ENCODE results near the gene PDE4D. TPM values are rescaled to one million over a fixed set of nuclear protein-coding genes. Genes with fewer than 3 reads are reported as not detected.
"Not testable (repeated sequence)": the region's sequence is repeated elsewhere in the genome, so short reads cannot be mapped to it uniquely, and the experiment has no call there.

Gene PDE4D
- polyA plus RNA-seq, 10 donors: 28.0 to 57.2 (median 38.6) TPM

DNA sequence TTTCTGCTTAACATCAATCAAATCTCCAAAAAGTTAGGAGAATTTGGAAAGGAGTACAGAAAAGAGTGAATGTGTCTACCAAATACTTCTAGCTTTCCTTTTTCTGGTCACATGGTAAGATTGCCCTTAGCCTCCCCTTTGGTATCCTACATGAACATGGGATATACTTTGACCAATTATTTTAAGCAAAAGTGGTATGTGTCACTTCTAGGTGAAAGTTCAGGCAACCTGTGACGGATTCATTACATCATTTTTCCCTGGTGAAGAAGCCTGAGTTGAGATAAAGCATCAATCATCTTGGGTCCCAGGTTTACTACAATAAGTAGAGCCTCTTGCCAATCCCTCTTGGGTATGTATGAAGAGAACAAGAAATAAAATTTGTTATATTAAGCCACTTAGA is 419.2 kb downstream of the PDE4D start:
- DNase-seq: no peak

DNA sequence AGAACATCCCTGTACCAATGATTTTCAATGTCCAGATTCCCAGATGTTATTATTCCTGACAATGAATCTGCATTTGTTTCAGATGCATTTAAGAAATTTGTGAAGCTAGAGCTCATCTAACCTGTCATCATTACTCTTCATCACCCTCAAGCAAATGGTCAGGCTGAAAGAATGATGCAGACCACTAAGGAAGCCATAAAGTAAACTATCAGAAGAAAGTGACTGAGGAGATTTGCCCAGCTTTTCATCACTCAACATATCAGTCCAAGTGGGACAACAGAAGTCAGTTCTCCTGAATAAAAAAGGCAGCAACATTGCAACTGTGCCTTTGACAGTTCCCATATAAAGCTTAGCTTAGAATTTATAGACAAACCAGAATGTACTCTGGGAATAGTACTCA is 419.9 kb downstream of the PDE4D start:
- DNase-seq: no peak

DNA sequence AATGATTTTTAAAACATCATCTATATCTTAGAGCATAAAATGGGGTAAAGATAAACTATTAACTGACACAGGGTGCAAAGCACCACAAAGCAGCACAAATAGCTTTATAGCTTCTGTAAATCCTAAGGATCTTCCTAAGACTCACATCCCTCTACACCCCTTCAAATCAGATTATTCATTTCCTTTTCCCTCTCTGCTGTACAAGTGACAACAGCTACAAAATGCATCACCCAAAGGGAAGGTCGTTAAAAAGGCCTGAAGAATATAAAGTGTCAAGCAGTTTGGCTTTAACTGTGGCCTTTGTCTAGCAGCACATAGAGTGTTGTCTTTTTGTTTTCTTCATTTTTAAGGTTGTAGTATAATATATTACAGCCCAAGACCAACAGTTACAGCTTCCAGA is 422.1 kb downstream of the PDE4D start:
- DNase-seq: no peak

DNA sequence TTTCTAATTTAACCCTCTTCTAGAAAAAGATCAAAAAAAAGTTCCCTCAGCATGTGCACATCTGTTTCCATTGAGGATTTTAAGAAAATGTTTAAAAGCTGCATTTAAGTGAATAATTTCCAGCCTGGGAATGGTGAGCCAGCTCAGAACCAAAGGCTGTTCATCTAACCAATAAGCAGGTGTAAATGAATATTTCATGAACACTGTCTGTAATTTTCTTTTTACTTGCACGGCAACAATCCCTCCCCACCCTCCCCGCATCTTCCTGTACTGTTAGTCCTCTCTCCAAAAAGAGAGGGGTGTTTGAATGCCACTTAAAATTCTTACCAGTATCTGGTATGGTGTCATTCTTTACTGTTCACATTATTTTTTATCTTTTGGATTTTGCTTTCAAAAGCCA is 425.6 kb downstream of the PDE4D start:
- no peak for DNase-seq

DNA sequence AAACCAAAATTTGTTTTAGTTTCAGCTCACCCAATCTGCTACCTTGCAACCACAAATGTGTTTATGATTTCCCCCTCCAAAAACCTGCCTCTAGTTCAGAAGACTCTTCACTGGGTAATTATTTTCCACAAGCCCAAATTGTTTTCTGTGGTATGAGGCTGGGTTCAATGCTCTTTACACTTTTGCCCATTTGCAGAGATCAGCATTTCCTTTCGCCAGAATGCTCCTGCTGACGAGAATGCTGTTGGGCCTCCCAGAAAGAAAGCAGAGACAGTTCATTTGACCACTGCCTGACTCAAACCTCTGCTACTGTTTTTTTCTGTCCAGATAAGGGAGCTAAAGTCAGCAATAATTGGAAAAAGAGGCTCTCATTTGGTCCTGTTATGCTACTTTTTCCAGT is 427.3 kb downstream of the PDE4D start:
- no peak for DNase-seq

GRCh38 chr5:59464969-59465368 is 428.6 kb downstream of the PDE4D start:
- DNase-seq: no peak

DNA sequence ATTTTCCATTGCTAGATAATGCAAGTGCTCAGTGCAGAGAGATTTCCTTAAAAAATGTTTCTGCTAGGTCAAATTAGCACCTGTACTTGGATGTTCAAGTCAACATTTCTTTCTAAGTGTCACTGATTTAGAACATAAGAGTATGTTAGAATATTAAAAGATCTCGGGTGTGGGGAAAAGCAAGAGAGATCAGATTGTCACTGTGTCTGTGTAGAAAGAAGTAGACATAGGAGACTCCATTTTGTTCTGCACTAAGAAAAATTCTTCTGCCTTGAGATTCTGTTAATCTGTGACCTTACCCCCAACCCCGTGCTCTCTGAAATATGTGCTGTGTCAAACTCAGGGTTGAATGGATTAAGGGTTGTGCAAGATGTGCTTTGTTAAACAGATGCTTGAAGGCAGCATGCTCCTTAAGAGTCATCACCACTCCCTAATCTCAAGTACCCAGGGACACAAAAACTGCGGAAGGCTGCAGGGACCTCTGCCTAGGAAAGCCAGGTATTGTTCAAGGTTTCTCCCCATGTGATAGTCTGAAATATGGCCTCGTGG is 429.8 kb downstream of the PDE4D start:
- DNase-seq: not testable (repeated sequence)

DNA sequence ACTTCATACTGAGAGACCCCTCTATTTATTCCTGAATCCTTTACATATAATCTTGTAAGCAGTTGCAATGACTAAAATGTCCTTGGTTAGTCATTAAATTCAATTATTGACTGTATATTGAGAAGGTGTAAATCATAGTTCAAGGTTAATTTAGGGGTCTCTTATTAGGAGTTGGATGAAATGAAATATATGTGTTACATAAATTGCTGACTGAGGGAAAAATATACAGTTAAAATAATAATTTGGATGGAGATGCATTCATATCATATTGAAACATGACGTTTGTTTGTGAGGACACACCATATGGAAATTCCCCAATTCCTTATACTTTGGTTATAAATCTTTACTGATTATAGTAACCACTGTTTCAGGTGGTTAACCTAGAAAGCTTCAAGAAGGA is 430.6 kb downstream of the PDE4D start:
- DNase-seq: no peak

- DNase-seq: peak in 1 of 3 donors; percentile 19
Observed at GRCh38 chr5:59460368-59461153, 433.0 kb downstream of the PDE4D start.

- DNase-seq: no peak
Observed at GRCh38 chr5:59458966-59459729, 434.4 kb downstream of the PDE4D start.

DNA sequence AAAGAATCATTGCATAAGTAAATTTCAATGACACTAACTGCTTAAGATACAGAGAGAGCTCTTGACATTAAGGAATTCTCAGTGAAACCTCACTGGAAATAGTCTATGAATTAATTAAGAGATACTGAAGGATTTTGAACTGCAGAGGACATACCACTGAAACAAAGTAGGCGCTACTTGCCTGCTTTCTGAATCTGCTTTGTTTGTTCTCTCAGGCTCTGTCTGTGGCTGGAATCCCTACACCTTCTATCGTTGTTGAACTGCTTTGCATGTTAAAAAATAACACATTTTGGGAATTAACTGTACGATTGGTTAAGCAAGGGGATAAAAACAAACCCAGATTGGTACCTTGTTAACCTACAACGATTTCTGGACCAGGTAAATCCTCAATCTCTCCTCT is 435.2 kb downstream of the PDE4D start:
- DNase-seq: no peak

DNA sequence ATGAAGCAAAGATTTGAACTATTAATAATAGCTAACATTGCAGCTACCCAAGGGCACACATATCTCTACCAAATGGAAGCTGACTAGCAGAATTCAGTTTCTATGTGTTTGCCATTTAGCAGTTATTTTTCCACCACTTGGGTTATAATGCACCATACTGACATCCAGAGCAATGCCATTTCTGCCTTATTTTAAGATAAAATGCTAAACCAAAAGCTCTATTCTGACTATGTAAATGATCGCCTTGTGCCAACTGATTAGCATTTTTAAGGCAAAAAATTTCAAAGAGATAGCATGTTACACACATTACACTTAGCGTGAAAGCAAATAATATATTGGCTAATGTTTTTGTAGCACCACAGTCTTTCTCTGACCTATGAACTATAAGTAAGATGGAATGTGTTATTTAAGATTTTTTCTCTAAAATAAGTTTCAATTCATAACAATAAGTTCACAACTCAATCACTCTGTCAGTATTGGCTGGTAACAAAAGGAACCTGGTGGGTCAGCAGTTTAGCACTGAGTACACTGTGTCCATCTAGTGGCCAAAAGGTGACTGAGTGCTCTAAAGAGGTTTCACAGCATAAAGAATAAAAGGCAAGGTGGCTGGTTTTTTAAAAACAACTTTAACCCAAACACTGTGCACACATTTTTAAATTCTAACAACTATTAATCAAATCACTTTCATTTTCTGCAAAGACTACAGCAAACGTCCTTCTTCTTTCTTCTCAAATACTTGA is 443.5 kb downstream of the PDE4D start:
- no peak for DNase-seq

DNA sequence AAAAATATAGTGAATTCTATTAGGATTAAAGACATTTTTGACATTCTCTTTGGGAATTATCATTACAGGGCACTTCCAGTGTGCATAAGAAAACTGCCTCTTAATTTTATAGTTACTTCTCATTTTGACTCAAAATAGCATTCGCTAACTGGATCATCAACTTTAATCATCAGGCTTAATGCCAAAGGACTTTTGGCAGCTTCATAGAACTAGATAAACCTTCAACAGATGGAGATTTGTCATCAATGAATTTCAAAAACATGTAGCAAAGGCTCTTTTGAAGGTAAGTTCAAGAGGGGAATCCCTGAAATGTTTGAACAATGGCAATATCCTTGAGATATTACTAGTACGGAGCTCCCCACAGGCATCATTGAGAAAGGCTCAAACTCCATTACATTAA is 447.2 kb downstream of the PDE4D start:
- DNase-seq: no peak

GRCh38 chr5:59445741-59446140 is 447.8 kb downstream of the PDE4D start:
- DNase-seq: no peak

GRCh38 chr5:59439303-59439702 is 454.2 kb downstream of the PDE4D start:
- no peak for DNase-seq

GRCh38 chr5:59437176-59437575 is 456.4 kb downstream of the PDE4D start:
- peak in 2 of 3 donors; percentile 55 to 64 for DNase-seq

- peak in 1 of 3 donors; percentile 16 for DNase-seq
Observed at GRCh38 chr5:59436364-59437148, 457.0 kb downstream of the PDE4D start.

GRCh38 chr5:59433174-59433573 is 460.4 kb downstream of the PDE4D start:
- no peak for DNase-seq

DNA sequence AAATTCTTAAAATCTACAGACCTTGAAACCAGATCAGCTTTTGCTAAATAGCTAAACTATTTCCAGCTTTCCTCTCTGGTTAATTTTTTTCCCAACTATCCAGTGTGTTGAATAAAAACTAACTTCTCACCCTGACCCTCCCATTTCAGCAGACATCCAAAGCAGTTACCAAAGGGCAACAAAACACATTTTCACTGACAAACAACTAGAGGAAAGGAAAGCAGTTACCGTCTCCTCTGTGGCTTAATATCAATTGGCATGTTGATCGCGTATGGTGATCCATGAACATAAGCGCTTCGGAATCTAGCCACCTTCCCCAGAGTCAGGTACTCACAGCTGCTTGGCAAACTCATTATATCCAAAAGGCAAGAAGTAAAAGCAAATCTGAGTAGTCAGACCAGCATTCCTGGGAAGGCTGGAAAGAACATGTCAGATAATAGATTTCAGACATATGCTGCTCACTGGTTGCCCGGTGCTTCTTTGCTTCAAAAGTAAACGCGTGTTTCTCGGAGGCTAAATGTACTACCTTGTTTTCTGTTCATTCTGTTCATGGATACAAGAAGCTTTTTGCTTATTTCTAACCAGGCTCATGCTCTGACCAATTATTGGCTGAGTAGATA is 463.4 kb downstream of the PDE4D start:
- peak in 1 of 3 donors; percentile 49 for DNase-seq

- no peak for DNase-seq
Observed at GRCh38 chr5:59428391-59428790, 465.1 kb downstream of the PDE4D start.

- DNase-seq: no peak
Observed at GRCh38 chr5:59424515-59424914, 469.0 kb downstream of the PDE4D start.

Data from muscle of back (tissue), 11 donors.